Stimulated activated CD8-positive, alpha-beta memory T cell treated with anti-CD3 and anti-CD28 coated beads, Interleukin-4, amount 100 ng/mL, for 4 hours (primary cell): ENCODE results near the gene ASB6.
"Not testable (repeated sequence)": the region's sequence is repeated elsewhere in the genome, so short reads cannot be mapped to it uniquely, and the experiment has no call there.

Experiments used
- DNase-seq, 2 donors: peaks; one replicate each; pipeline ENCODE4 v3.0.0-alpha.2; 2020; ENCODE audit warnings: low read depth in 2 of 2, low spot score in 1 of 2

The ASB6 gene

DNA sequence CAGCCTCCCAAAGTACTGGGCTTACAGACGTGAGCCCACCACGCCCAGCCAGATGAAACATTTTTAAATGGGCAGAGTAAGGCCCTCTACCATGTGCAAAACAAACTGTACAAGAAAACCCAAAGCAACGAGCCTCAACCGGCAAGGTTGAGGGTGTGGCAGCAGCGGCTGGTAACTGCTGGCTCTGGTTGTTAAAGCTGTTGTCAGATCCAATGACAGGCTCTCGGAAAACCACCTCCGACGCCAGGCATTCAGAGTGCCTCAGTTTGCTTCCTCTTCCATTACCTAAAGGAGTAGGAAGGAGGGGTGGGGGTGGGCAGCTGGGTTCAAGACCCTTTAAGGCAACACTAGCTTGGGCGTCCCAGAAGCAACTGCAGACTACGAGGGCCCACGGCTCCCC lies 2.4 kb upstream of the ASB6 start:
- no peak for DNase-seq

DNA sequence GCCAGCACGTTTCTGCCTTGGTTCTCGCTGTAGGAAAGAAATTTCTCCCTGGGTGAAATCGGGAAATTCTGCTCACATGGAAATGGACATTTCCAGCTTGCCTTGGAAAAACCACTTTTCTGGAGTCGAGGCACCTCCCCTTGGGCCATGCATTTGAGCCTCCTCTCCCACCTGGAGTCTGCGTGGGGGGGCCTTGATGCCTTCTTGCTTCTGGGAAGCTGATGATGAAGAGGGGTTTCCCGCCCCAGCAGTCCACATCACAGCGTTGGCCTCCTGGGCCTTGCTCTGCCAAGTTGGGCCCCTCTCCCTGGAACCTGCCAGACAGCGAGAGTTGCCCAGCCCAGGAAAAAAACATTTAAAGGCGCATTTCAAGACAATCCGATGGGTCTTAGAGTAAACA lies 1.8 kb upstream of the ASB6 start:
- DNase-seq = no peak

DNA sequence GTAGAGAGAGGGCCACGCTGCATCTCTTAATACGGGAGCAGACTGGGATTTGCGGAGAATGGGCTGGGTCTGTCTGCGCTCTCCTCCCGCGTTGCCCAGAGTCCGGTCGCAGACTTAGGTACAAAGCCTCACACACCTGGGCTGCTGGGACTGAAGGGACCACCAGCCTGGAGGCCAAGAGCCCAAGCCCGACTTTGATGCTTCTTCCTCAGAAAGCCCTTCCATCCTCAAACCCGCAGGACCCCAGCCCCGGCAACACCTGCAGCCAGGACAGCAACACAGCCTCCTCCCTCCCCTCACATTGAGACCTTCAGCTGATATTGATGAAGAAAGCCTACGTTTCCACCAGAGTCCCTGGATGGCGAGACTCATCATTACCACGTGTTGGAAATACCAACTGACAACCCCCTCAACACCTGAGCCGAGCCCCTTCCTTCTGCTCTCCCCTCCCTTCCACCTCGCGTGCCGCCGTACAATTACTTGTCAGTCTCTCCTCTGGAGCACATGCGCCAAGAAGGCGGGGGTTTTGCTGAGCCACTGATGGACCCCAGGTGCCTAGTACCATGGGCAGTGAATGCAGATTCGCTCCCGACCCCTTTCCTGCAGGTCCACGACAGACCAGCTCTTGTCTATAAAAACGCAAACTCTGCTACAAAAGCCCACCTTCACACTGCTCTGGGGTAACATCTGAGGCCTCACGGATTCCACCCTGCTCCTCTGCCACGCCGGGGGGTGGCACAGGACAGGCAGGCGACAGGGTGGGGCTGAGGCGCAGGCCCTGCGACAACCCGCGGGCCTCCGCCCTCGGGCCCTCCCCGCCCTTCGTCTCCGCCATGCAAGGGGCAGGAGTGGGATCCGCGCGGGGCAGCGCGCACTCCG lies 841 bp downstream of the ASB6 start:
- DNase-seq = no peak

DNA sequence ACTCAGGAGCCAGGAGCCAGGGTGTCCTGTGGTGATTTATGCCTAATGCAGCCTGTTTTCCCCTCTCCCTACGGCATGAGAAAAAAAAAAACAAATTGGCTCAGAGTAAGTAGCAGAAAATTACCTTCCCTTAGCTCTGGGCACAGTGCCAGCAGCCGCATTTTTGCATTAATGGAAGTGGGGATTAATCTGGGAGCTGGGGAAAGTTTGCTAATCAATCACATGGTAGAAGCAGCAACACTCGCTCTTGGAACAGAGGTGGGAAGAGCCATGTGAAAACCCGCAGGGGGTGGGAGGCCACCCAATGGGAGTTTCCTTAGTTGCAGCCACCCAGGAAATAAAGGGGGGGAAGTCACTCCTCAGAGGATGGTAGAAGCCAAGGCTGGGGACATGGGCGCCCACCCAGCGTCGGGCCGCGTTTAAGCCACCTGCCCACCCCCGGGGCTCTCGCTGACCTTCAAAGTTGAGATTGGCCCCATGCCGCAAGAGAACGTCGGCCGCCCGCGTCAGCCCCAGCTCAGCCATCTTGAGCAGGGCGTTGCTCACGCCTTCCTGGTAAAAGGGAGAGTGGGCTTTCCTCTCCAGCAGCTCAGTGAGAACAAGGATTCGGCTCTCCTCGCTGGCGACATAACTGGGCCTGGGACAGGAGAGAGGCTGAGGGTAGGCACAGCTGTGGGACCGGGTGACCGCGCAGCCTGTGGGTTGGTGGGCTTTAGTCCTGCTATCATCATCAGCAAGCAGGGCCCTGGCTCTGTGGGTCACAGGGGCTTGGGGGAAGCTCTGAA lies 1.7 kb downstream of the ASB6 start:
- DNase-seq = no peak

DNA sequence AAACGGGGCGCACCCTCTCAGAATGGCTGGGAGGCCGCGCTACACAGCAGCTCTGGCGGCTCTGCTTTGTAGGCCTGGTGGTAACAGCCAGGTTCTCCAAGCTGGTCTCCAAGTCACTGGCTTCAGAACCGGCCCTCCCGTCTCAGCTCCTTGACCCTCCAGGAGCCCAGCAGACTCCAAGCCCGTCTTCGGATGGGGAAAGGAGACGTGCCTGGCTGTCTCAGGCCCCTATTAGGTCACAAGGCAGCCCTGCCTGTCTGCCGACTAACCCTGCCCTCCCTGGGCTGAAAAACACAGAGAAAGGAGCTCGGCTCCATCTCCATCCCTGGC lies 2.2 kb downstream of the ASB6 start:
- DNase-seq = no peak

DNA sequence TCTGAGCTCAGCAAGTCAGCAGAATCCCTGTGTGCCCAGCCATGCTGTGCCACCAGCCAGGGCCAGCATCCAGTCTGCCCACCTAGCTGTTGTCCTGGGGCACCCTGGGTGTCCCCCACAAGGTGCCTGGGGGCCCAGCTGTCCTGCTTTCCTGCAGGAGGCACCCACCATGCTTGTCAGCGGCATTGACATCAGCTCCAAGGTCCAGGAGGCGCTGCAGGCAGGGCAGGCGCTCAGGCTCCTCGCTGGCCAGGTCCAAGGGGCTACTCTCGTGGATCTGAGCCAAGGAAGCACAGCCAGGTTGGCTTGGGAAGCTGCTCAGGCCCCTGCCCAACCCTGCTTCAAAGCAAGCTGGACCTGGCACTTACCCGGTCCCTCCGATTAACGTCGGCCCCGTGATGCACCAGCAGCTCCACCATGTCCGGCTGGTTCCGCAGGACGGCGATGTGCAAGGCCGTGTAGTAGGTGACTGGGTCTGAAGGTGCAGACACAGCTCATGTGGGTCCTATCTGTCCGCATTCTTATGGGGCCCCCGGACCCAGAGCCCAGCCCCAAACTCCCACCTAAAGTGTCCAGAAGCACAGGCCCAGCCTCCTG lies 2.8 kb downstream of the ASB6 start:
- no peak for DNase-seq

DNA sequence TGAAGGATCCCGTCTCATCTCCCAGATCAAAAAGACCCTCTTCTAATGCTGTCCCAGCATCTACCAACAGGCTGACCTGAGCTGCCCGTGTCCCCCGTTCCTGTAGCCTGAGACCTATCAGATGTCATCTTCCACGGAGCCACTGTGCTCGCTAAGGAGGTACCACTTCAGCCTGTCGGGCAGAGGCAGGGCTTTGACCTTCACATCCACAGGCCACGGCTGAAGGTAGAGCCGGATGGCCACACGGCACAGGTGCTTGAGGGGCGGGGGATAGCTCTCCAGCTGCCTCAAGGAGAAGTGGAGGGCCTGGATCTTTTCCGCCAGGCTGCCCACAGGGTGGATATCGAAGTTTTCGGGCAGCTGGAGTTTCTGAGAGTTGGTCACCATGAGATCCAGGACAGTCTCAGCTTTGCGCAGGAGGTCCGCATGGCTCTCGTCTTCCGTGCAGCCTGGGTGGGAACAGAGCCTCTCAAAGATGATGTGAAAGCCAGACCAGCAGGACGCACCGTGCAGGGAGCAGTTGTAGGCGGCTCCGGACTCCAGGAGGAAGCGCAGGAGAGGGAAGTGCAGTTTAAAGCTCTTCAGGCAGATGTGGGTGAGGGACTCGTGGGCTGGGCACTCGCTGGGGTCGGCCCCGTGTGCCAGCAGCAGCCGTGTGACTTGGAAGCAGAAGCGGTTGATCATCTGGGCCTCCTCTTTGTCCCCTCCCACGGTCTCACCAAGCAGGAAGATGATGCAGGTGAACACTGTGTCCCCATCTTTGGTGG lies 4.1 kb downstream of the ASB6 start:
- no peak for DNase-seq

DNA sequence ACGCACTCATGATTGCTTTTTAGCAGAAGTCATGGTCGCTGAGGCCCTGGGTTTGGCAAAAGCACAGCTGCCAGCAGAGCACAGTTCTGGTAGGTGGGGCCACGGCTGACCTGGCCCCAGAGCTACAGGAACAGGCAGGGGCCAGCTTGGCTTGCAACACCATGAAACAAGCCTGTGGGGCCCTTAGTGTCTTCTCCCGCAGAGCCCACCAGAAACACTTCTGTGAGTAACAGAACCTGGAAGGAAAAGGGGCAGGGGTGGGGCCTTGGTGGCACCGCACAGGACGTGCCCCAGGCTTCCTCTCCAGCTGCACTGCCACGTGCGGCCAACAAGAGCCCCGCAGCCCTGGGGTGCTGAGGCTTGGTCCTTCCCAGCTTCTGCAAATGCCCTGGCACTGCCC lies 4.8 kb downstream of the ASB6 start:
- DNase-seq = no peak

DNA sequence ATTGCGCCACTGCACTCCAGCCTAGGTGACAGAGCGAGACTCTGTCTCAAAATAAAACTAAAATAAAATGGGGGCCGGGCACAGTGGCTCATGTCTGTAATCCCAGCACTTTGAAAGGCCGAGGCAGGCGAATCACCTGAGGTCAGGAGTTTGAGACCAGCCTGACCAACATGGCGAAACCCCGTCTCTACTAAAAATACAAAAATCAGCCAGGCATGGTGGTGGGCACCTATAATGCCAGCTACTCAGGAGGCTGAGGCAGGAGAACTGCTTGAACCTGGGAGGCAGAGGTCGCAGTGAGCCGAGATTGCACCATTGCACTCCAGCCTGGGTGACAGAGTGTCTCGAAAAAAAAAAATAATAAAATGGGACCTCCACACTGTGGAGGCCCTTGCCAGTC lies 5.6 kb downstream of the ASB6 start:
- DNase-seq = not testable (repeated sequence)

DNA sequence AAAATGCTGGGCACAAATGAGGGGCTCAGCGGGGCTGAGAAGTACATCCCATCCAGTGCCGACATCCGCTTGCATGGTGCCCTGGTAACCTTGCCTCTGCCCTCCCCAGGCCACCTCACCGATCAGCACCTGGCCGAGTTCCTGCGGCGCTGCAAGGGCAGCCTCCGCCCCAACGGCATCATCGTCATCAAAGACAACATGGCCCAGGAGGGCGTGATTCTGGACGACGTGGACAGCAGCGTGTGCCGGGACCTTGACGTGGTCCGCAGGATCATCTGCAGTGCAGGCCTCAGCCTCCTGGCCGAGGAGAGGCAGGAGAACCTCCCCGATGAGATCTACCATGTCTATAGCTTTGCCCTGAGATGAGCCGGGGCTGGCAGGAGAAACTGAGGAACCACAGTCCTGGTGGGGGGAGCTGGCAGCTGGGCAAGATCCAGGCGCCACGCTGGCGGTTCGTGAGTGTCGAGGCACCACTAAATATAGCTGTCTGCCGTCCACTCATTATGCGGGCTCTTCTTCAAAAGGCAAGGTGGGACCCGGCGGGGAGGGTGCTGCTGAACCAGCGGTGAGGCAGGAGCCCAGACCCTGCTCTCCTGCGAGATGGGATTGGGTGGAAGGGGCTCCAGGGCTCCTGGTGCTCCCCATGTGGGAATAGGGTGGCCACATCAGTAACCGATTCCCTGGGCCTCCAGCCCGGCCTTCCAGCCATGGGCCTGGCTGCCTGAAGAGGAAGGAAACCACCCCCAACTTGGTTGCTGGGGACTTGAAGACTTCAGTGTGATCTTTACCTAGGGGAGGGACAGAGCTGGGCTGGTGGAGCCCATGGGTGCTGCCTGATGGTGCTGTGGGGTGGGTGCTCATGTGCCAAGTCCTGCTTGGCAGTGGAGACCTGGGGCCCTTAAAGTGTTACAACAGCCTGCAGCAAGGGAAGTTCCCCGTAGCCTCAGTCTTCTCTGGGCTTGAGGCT lies 6.6 kb downstream of the ASB6 start:
- DNase-seq = no peak

DNA sequence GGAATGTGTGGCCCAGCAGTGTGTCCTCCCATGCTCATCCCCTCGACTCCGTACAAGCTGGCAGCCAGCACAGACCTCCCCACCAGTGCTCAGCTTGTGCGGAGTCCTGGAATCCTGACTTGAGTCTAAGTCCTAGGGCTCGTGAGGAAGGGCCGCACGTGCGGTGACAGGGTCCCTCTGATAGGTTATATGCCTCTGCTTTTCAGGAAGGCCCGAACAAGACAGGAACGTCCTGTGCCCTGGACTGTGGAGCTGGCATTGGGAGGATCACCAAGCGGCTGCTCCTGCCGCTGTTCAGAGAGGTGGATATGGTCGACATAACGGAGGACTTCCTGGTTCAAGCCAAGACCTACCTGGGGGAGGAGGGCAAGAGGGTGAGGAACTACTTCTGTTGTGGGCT lies 8.1 kb downstream of the ASB6 start:
- DNase-seq = no peak

DNA sequence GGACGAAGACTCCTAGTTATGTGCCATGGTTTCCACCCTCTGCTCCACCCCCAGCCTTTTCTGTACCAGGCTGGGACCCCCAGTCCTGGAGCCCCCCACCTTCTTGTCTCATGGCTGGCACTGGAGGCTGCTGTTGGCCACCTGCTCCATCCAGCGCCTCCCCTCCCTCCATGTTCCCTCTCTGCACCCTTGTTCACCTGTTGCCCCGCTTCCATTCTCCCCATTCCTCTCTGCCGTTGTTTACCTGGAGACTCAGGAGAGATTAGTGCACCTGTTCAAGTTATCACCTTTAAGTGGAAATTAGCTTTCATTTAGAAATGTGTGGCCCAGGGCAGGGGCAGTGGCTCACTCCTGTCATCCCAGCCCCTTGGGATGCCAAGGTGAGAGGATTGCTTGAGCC lies 8.7 kb downstream of the ASB6 start:
- DNase-seq = no peak

DNA sequence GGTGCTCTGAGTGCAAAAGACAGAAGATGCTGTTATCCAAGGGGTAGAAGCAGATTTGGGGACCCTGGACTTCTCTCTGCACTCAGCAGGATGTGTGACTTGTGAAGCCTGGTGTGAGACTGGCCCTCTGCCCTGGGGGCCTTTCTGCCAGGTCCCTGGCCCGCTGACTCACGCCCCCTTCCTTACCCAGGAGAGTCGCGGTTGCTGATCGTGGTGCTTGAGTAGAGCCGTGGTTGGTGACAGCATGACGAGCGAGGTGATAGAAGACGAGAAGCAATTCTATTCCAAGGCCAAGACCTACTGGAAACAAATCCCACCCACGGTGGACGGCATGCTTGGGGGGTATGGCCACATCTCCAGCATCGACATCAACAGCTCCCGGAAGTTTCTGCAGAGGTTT lies 9.5 kb downstream of the ASB6 start:
- DNase-seq = no peak

DNA sequence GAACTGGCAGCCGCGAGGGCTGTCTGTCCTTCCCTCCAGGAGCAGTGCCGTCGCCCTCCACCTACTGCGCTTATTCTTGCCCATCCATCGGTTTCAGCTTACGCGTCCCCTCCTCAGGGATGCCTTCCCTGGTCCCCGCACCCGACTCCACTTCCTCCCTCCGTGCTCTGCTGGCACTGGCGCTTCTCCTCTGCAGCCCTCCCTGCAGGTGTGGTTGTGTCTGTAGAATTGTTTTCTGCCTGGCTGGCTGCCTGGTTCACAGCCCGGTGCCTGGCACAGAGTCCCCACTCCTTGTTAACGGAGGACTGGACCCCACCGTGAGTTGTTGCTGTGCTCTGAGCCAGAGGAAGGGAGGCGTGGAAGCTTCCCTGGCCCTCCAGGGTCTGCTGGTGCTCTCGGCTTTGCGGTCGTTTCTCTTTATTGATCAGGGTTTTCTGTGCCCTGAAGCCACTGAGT lies 10.2 kb downstream of the ASB6 start:
- no peak for DNase-seq

DNA sequence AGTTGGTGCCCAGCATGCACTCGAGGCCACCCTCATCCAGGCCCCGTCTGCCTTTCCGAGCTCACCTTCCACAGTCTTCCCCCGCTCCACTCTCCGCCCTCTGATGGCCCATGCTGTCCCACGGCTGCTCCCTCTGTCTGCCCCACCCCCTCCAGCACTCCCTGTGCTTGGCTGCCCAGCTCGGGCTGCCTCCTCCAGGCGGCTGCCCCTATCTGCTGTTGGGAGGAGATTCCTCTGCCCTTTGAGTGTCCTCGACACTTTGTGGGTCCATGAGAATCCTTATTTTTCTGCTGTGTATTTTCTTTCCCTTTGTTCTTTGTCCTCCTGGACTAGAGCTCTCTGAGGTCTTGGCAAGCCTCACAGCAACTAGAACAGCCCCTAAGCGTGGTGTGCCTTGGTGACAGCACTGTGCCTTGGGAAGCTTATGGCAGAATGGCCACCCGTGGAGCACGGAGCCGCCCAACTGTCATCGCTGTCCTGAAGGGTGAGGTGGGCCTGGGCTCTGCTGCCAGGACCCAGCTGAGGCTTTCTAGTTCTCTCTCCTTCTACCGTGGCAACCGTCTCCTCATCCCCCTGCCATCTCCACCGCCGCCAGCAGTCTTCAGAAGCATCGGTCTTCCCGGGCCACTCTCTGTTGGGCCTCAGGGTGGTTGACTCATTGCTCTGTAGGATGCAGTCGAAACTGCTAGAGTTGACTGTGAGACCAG lies 10.8 kb downstream of the ASB6 start:
- DNase-seq = no peak

DNA sequence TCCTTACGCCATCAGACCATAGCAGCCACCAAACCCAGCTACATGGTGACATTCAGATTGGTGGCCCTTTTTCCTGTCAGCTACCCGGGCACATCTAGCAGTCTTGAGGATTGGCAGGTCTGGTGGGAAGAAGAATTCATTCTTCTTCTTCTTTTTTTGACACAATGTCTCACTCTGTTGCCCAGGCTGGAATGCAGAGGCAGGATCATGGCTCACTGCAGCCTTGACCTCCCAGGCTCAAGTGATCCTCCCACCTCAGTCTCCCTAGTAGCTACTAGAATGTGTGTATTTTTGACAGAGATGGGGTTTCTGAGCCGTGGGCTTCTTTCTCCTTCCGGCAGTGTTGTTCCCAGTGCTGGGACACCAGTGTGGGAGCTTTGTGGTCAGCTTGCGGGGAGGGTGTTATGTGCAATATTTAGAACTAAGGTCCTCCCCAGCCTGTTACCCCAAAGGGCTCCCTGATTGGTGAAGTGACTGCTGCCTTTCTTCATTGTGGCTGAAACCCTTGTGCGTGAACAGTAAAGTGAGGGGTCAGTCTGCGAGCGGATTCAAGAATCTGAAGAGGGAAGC lies 12.6 kb downstream of the ASB6 start:
- no peak for DNase-seq

DNA sequence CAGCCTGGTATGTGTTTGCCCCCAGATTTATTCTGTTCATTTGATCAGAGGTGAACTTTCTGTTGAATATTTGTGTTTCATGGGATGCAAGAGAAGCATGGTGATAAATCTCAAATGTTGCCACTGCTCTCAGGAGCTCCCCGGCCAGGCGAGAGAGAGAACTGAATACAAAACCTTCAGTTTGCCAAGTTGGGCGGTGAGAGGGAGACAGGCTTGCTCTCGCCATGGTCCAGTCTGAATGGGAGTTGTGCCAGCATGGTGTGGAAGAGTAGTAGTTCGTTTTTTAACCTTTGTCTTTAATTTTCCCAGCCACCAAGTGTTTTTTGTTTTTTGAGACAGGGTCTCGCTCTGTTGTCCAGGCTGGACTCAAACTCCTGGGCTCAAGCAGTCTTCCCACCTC lies 13.2 kb downstream of the ASB6 start:
- DNase-seq = no peak

DNA sequence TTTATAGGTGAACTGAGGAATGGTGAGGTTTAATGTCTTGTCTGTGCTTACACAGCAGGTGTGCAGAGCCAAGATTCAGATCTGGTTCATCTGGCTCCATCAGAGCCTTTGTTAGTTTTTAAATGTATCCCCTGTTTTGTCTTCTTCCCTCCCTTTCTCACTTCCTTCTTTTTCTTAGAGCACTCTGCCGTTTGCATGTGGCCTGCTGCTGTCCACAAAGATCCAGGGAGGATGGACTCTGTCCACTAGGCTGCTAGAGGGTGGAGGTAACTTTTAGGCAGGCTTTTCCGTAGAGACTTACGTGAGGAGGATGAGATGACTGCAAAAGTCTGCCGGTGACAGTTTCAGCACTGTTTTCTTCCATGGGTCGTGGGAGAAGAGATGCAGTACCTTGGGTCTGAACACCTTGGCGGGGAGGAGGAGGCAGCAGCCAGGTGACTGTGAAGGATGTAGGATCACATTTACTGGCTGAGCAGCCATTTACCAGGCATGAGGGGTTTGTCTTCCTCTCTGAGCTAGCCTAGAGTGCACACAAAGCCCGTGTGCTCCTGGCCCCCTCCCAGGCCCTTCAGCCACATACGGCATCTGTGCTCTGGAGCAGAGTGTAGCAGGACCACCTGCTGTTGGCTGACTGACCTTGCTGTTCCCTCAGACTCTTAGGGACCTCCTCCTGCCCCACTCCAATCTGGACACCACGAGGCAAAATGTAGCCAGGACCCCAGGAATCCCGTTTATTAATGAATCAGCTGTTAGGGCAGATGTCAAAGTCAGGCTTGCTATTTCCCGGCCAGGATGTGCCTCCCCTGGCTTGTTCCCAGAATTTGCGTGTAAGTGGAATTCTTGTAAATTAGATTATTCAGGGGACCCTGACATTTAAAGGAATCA lies 14.2 kb downstream of the ASB6 start:
- DNase-seq = no peak
